GM12878 (cell line): ENCODE results near the gene IRF9. TPM values are rescaled to one million over a fixed set of nuclear protein-coding genes. Genes with fewer than 3 reads are reported as not detected.

Experiments
- ATAC-seq: fragments of 200-7000 bp; cut with Tn5 transposase; 3 replicates; pipeline ENCODE4 v1.9.1; 2020; ENCODE audit warnings: mild to moderate bottlenecking, moderate library complexity
- BruUV-seq: library from RNA; stranded (reverse); fragments of 400-500 nt; replicated peaks from 2 replicates; lab custom pipeline; 2021; lab: Mats Ljungman, UMichigan
- CTCF ChIA-PET: fragments of 300-600 bp; sonication (Branson Sonifier 250); formaldehyde crosslinking; extraction: SDS; loops from one replicate; lab custom pipeline; 2021; ENCODE audit warnings: inconsistent platforms; lab: Yijun Ruan, JAX
- POLR2A ChIA-PET: fragments of 350-600 bp; formaldehyde crosslinking; extraction: SDS; loops from one replicate; lab custom pipeline; 2021; ENCODE audit warnings: inconsistent platforms; lab: Charles Lee
- RAD21 ChIA-PET: fragments of 300-600 bp; sonication (Branson Sonifier 250); formaldehyde crosslinking; loops from one replicate; lab custom pipeline; 2023; ENCODE audit warnings: antibody characterized with exemption; ENCODE audit not compliant: unreplicated experiment; lab: Charles Lee
- SMC1A ChIA-PET: fragments of 300-600 bp; sonication (Branson Sonifier 250); formaldehyde crosslinking; loops from one replicate; lab custom pipeline; 2023; ENCODE audit not compliant: unreplicated experiment, uncharacterized antibody; lab: Charles Lee
- DNase-seq: peaks from one replicate; pipeline ENCODE4 v3.0.0-alpha.2; 2011; ENCODE audit warnings: low read depth, low spot score
- FAIRE-seq: peaks from 3 replicates; lab custom pipeline; 2011; peaks lifted over from hg19 to GRCh38; lab: Jason Lieb, UNC
- H2AFZ ChIP-seq: 2 replicates; pipeline ENCODE4 v1.6.0; 2011; ENCODE audit warnings: low read depth, low read length, control low read depth; ENCODE audit not compliant: control insufficient read depth
- H3K27ac ChIP-seq: 2 replicates; pipeline ENCODE4 v1.5.1; 2011; ENCODE audit warnings: control low read depth; ENCODE audit not compliant: control insufficient read depth, insufficient read depth
- H3K27me3 ChIP-seq, 2 experiments: replicated peaks in 1 of 2; 2 replicates each; pipeline versions ENCODE4 v1.6.0 to v1.6.1; 2011; ENCODE audit warnings: low read length in 1 of 2; ENCODE audit not compliant: control insufficient read depth in 2 of 2, insufficient read depth in 2 of 2
- H3K36me3 ChIP-seq, 2 experiments: 2 replicates each; pipeline ENCODE4 v1.5.1; 2011; ENCODE audit warnings: low read length in 1 of 2; ENCODE audit not compliant: control insufficient read depth in 2 of 2, insufficient read depth in 2 of 2
- H3K4me1 ChIP-seq: 2 replicates; pipeline ENCODE4 v1.6.1; 2011; ENCODE audit warnings: mild to moderate bottlenecking, low read length, moderate library complexity, mixed read lengths; ENCODE audit not compliant: control insufficient read depth, insufficient read depth
- H3K4me2 ChIP-seq: 2 replicates; pipeline ENCODE4 v1.6.0; 2011; ENCODE audit warnings: control low read depth; ENCODE audit not compliant: control insufficient read depth, insufficient read depth
- H3K4me3 ChIP-seq: fragments of 200-600 bp; sonication (generic); 2 replicates; pipeline ENCODE4 v1.5.1; 2016
- H3K79me2 ChIP-seq: 2 replicates; pipeline ENCODE4 v1.6.0; 2011; ENCODE audit warnings: low read length; ENCODE audit not compliant: control insufficient read depth, insufficient read depth
- H3K9ac ChIP-seq: 2 replicates; pipeline ENCODE4 v1.8.0; 2011; ENCODE audit warnings: low read length, control low read depth, mixed read lengths; ENCODE audit not compliant: control insufficient read depth, insufficient read depth
- H3K9me3 ChIP-seq: replicated peaks from 3 replicates; pipeline ENCODE4 v1.5.1; 2011; ENCODE audit warnings: mild to moderate bottlenecking, low read length; ENCODE audit not compliant: control insufficient read depth, insufficient read depth
- H4K20me1 ChIP-seq: 2 replicates; pipeline ENCODE4 v1.6.0; 2011; ENCODE audit not compliant: control insufficient read depth, insufficient read depth
- CEBPB ChIP-seq, 2 experiments: fragments of 150-350 bp in 1 of 2; IDR thresholded peaks; 2 replicates each; pipeline ENCODE4 v1.6.1; 2012 to 2014; ENCODE audit warnings: low read depth in 2 of 2, low read length in 2 of 2, borderline replicate concordance in 1 of 2, inconsistent platforms in 1 of 2
- CHD2 ChIP-seq: IDR thresholded peaks from 2 replicates; pipeline ENCODE4 v1.6.1; 2011; ENCODE audit warnings: low read depth, low read length, improper control_type of control experiment, borderline replicate concordance
- DPF2 ChIP-seq: fragments of 450-650 bp; IDR thresholded peaks from 2 replicates; pipeline ENCODE4 v1.6.1; 2017; ENCODE audit warnings: mild to moderate bottlenecking
- FOS ChIP-seq: IDR thresholded peaks from 3 replicates; pipeline ENCODE4 v1.6.1; 2011; ENCODE audit warnings: borderline replicate concordance; ENCODE audit not compliant: insufficient read length; ENCODE audit errors: extremely low read depth
- GATAD2B ChIP-seq: fragments of 450-650 bp; conservative IDR thresholded peaks from 2 replicates; pipeline ENCODE4 v1.6.1; 2017; ENCODE audit warnings: low read depth, mild to moderate bottlenecking, moderate library complexity
- MYC ChIP-seq: IDR thresholded peaks from 2 replicates; pipeline ENCODE4 v1.6.1; 2011; ENCODE audit warnings: mild to moderate bottlenecking, low read length, moderate library complexity, inconsistent platforms; ENCODE audit not compliant: insufficient read depth, insufficient replicate concordance, insufficient read length, severe bottlenecking
- NFYB ChIP-seq: IDR thresholded peaks from 2 replicates; pipeline ENCODE4 v1.6.1; 2011; ENCODE audit warnings: low read depth, mild to moderate bottlenecking, low read length, improper control_type of control experiment, moderate library complexity; ENCODE audit not compliant: insufficient read depth
- POLR2A ChIP-seq: IDR thresholded peaks from 2 replicates; pipeline ENCODE4 v1.6.1; 2011; ENCODE audit warnings: low read depth, mild to moderate bottlenecking, low read length
- POU2F2 ChIP-seq: IDR thresholded peaks from 3 replicates; pipeline ENCODE4 v1.6.1; 2011; ENCODE audit warnings: low read depth, mild to moderate bottlenecking, low read length, borderline replicate concordance
- RBBP5 ChIP-seq: fragments of 200-600 bp; sonication (generic); conservative IDR thresholded peaks from 2 replicates; pipeline ENCODE4 v1.6.1; 2016
- RUNX3 ChIP-seq: IDR thresholded peaks from 2 replicates; pipeline ENCODE4 v1.6.1; 2012; ENCODE audit warnings: low read length, inconsistent platforms
- TBL1XR1 ChIP-seq: IDR thresholded peaks from 2 replicates; pipeline ENCODE4 v1.6.1; 2012; ENCODE audit warnings: low read depth, low read length, improper control_type of control experiment
- TCF7 ChIP-seq: IDR thresholded peaks from 2 replicates; pipeline ENCODE4 v1.6.1; 2014; ENCODE audit warnings: antibody characterized with exemption, borderline replicate concordance
- WGBS: methylation state at CpG from one replicate; pipeline ENCODE4 v1.1.6; 2016; ENCODE audit warnings: low lambda C conversion rate; ENCODE audit not compliant: insufficient replicate concordance, insufficient coverage; ENCODE audit errors: missing lambda C conversion rate; 5-methylcytosine and 5-hydroxymethylcytosine counted together
- in situ Hi-C: fragments of 300-500 bp; cut with MboI; formaldehyde crosslinking; loops from 9 replicates; pipeline ENCODE4 v1.14.3; 2018; ENCODE audit warnings: mixed read lengths
- intact Hi-C: fragments of 100-400 bp; cut with micrococcal nuclease; formaldehyde crosslinking; loops from one replicate; pipeline ENCODE4 v1.14.2; 2022; ENCODE audit not compliant: unreplicated experiment
- polyA plus RNA-seq, 11 experiments: library from polyadenylated mRNA; depleted of rRNA in 4 of 11; unstranded in 6 of 11; stranded (reverse) in 5 of 11; fragments of >200 nt; fragmentation: Nextera tagmentation in 4 of 11; fragmentation: Illumina TruSeq in 1 of 11; extraction: Ambion mirVana in 4 of 11; extraction: Trizol in 1 of 11; gene quantifications; 1 replicate in 1 of 11; 2 replicates in 10 of 11; pipeline versions ENCODE4 v1.2.1 to v1.2.3, GENCODE V29; 2011 to 2016; ENCODE audit warnings: inconsistent platforms in 2 of 11, missing spikeins in 2 of 11, low read depth in 1 of 11
- total RNA-seq, 4 experiments: library from RNA; depleted of rRNA in 3 of 4; stranded (reverse); fragments of >200 nt in 3 of 4; fragmentation: Illumina TruSeq in 1 of 4; extraction: Trizol in 1 of 4; gene quantifications; 2 replicates each; pipeline versions ENCODE4 v1.2.1 to v1.2.3, GENCODE V29; 2013 to 2021
- TF ChIP-seq, protein P1 (sequence below): fragments of 150-350 bp; IDR thresholded peaks from 2 replicates; pipeline ENCODE4 v1.6.1; 2014; ENCODE audit warnings: mild to moderate bottlenecking, low read depth, low read length

IRF9 gene
- total and polyA plus RNA-seq, 10 of the 15 experiments (the other 5 are each of a cell fraction or from before 2014, with no cell fraction given): 47.6 to 234 (median 148) TPM

DNA sequence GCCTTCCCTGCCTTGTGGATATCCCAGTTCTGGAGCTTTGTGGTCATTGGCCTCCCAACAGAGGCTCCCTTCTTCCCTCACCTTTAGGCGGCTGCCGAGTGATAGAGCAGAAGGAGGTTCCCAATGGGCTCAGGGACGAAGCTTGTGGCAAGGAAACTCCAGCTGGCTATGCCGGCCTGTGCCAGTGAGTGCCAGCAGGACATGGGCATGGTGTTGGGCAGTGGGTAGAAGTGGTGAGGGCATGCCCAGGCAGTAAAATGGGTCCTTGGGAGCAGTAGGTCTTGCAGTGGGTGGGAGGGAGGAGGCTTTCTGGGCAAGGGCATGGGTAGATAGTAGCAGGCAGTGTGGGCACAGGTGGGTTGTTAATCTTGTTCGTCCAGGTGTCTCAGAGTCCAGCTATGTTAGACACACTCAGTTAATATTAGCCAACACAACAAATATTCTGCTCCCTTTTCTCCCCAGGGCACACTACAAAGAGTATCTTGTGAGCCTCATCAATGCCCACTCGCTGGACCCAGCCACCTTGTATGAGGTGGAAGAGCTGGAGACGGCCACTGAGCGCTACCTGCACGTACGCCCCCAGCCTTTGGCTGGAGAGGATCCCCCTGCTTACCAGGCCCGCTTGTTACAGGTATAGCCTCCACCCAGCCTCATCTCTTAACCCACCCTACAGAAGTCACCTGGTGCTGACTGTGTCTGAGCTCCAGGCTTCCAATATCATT lies 1.1 kb upstream of the IRF9 start:
- in situ Hi-C loops (no loop called here), intact Hi-C loops (loop anchor here (1.0 kb wide), 1 partner anchor 53 kb away; the partner anchor contains the start of gene CHMP4A)
- Histone ChIP-seq H3K4me3 (no peak overlapping the region), H2AFZ (no peak overlapping the region), H3K27me3 (no peaks in the 10 kb centered on the region), H3K9me3 (no peaks in the 10 kb centered on the region), H4K20me1 (no peaks in the 10 kb centered on the region), H3K79me2 (peaks cover 39% of the 10 kb centered on the region), H3K4me2 (no peak overlapping the region; the same call in 1 of the 2 replicates), H3K4me1 (peaks cover 32% of the 10 kb centered on the region), H3K9ac (no peak overlapping the region), H3K36me3 (peaks cover 39 to 45% of the 10 kb centered on the region in 2 experiments), H3K27ac (peak overlapping the region; percentile 96)
- BruUV-seq: no TSS peak
- DNase-seq: no peak
- FAIRE-seq: no peak
- ChIA-PET CTCF (interaction anchor here (0.8 to 4.2 kb wide), 21 partner anchors 10 to 528 kb away, joined by 3 to 63 read pairs (median 8); partner anchors contain the start of genes CARMIL3, CHMP4A, CIDEB and DCAF11), SMC1A (interaction anchor here (0.7 to 4.9 kb wide), 16 partner anchors 9 to 194 kb away, joined by 3 to 54 read pairs (median 11); partner anchors contain the start of genes DCAF11, EMC9, IPO4 and NRL), POLR2A (interaction anchor here (0.6 to 4.8 kb wide), 16 partner anchors 9 to 499 kb away, joined by 3 to 99 read pairs (median 18); partner anchors contain the start of genes DCAF11, EMC9, IPO4 and MDP1), RAD21 (interaction anchor here (0.7 to 4.5 kb wide), 17 partner anchors 13 to 148 kb away, joined by 3 to 60 read pairs (median 12); partner anchors contain the start of genes CIDEB, DCAF11, EMC9 and IPO4)
- ATAC-seq: no peak
- TF ChIP-seq FOS (no peak), POLR2A (peak; percentile 41; the same call in 1 of the 2 replicates), GATAD2B (no peak)
- WGBS: 97% methylated on average over 11 of the region's 11 CpGs

DNA sequence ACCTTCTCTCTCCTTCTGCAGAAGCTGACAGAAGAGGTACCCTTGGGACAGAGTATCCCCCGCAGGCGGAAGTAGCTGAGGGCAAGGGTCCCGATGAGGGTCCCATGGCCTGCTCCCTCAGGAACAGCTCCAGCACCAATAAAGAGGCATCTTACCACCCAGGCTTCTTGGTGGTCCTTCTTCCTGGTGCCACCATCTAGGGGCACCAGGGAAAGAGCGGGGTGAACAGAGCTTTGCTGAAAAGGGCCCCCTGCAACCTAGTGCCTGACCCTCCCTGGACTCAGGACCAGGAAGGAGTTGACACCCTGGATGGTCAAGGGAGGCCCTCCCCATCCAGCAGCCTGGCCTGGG lies 591 bp upstream of the IRF9 start:
- RAD21 ChIA-PET: interaction anchor here (0.8 to 4.5 kb wide), 23 partner anchors 10 to 148 kb away, joined by 3 to 60 read pairs (median 11); partner anchors contain the start of genes CHMP4A, CIDEB, DCAF11 and EMC9
- Histone ChIP-seq H4K20me1 (no peaks in the 10 kb centered on the region), H3K9ac (peak overlapping the region; percentile 83), H3K27ac (peak overlapping the region; percentile 96), H3K9me3 (no peaks in the 10 kb centered on the region), H2AFZ (no peak overlapping the region; the same call in 1 of the 2 replicates), H3K4me2 (peak overlapping the region; percentile 9), H3K27me3 (no peaks in the 10 kb centered on the region), H3K36me3 (peaks cover 39 to 47% of the 10 kb centered on the region in 2 experiments), H3K4me1 (peaks cover 37% of the 10 kb centered on the region), H3K79me2 (peaks cover 43% of the 10 kb centered on the region), H3K4me3 (no peak overlapping the region)
- SMC1A ChIA-PET: interaction anchor here (0.7 to 4.9 kb wide), 21 partner anchors 9 to 147 kb away, joined by 3 to 54 read pairs (median 9); partner anchors contain the start of genes CIDEB, DCAF11, DHRS1 and EMC9
- intact Hi-C loops (loop anchor here (1.0 kb wide), 1 partner anchor 53 kb away; the partner anchor contains the start of gene CHMP4A), in situ Hi-C loops (no loop called here)
- POLR2A ChIA-PET: interaction anchor here (1.0 to 4.8 kb wide), 19 partner anchors 10 to 139 kb away, joined by 4 to 99 read pairs (median 14); partner anchors contain the start of genes CHMP4A, DCAF11, DHRS1 and EMC9
- ATAC-seq (no peak), FAIRE-seq (no peak), DNase-seq (no peak)
- CTCF ChIA-PET: interaction anchor here (0.8 to 4.2 kb wide), 32 partner anchors 10 to 529 kb away, joined by 3 to 63 read pairs (median 6); partner anchors contain the start of genes CARMIL3, CHMP4A, CIDEB and DCAF11
- WGBS: 84% methylated on average over 4 of the region's 4 CpGs
- TSS peak; percentile 89 for BruUV-seq
- no peak for TF ChIP-seq POU2F2
- no peak for TF ChIP-seq MYC
- TF ChIP-seq CHD2: no peak
- no peak for TF ChIP-seq DPF2
- no peak for TF ChIP-seq RBBP5
- TF ChIP-seq RUNX3: no peak
- no peak for TF ChIP-seq NFYB
- TF ChIP-seq CEBPB (IDR thresholded peaks at IDR 0.05; ENCODE audit: borderline replicate concordance in 1 of 2, low read depth in 2 of 2, low read length in 2 of 2): no peak
- TF ChIP-seq TBL1XR1: no peak
- TF ChIP-seq TCF7: no peak
- TF ChIP-seq, protein P1, sequence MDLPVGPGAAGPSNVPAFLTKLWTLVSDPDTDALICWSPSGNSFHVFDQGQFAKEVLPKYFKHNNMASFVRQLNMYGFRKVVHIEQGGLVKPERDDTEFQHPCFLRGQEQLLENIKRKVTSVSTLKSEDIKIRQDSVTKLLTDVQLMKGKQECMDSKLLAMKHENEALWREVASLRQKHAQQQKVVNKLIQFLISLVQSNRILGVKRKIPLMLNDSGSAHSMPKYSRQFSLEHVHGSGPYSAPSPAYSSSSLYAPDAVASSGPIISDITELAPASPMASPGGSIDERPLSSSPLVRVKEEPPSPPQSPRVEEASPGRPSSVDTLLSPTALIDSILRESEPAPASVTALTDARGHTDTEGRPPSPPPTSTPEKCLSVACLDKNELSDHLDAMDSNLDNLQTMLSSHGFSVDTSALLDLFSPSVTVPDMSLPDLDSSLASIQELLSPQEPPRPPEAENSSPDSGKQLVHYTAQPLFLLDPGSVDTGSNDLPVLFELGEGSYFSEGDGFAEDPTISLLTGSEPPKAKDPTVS: no peak
